ENCODE data around the gene ZNF610. TPM values are rescaled to one million over a fixed set of nuclear protein-coding genes. Genes with fewer than 3 reads are reported as not detected.
"Not testable (repeated sequence)": the region's sequence is repeated elsewhere in the genome, so short reads cannot be mapped to it uniquely, and the experiment has no call there.

Gene ZNF610
- 1 to 10 TPM; 1.2 to 1.4 TPM for total RNA-seq

DNA sequence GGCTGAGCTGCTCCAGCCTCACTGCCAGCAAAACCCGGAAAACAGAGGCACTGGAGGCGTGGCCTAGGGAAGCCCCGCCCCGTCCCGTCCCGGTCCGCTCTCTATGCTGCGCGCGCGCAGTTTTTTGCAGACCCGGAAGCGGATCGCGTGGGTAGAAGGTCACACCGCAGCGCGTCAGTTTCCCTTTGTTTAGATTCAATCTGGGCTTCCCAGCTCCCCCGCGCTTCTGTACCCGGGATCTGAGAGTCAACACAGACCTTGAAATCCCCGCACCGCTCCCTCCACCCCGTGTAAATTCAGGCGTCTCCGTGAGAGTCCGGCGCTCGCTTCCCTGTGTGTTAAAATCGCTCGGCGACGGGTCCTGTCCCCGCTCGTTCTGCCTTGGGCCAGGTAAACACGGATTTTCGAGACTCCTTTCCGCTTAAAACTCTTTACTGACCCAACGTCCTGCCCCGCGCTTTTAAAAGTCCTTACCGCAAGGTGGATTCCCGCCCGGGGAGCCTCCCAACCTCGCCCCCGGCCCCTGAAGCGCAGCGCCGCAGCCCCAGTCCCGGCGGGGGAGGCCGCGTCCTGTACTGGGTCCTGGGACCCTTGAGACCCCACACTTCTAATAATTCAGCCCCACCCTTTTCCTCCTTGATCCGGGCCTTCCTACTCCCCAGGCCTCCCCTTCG lies at the start of gene ZNF610:
Gene ZNF610 (plus strand): TSS at position 127 of the 674 bp plus-strand sequence. CDS start 12,930 bp downstream, outside the sequence.
- ChIA-PET POLR2A (interaction anchor here (0.8 to 1.5 kb wide), 4 partner anchors 9 to 63 kb away, joined by 3 to 7 read pairs (median 3); partner anchors contain the start of gene ZNF880), CTCF (no interaction called here)

DNA sequence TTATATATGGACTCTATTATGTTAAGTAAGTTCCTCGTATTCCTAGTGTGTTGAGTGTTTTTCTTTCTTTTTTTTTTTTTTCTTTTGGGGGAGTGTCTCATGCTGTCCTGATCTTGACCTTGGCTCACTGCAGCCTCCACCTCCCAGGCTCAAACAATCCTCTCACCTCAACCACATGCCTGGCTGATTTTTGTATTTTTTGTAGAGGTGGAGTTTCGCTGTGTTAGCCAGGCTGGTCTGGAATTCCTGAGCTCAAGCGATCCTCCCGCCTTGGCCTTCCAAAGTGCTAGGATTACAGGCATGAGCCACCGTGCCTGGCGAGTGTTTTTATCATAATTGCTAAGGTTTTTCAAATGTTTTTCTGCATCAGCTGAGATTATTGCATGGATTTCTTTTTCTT lies 49.8 kb upstream of the ZNF610 start:
- ChIA-PET CTCF (interaction anchor here (0.7 kb wide), 1 partner anchor 136 kb away, joined by 3 read pairs; no protein-coding TSS in a partner anchor), POLR2A (no interaction called here)
- H3K36me3 Mint-ChIP-seq (ENCODE audit: low read depth): peaks cover 95% of the 10 kb centered on the region
- no peak for DNase-seq
- H3K27me3 Mint-ChIP-seq: no peaks in the 10 kb centered on the region
- no peaks in the 10 kb centered on the region for H3K4me1 Mint-ChIP-seq
- H3K27ac Mint-ChIP-seq: no peak overlapping the region
- H3K9me3 Mint-ChIP-seq: peaks cover 53% of the 10 kb centered on the region
- H3K4me3 Mint-ChIP-seq: no peak overlapping the region

More for the DNA sequence above, at the start of gene ZNF610:
- Mint-ChIP-seq H3K36me3 (ENCODE audit: low read depth) (peaks cover 43% of the 10 kb centered on the region), H3K4me3 (peak within 1 kb of the TSS; percentile 94), H3K27me3 (no peaks in the 10 kb centered on the region), H3K4me1 (peaks cover 15% of the 10 kb centered on the region), H3K27ac (peak within 1 kb of the TSS; percentile 87), H3K9me3 (peaks cover 60% of the 10 kb centered on the region)
- DNase-seq: peak; percentile 90

- Mint-ChIP-seq H3K27ac (no peak overlapping the region), H3K36me3 (ENCODE audit: low read depth) (peaks cover 73% of the 10 kb centered on the region), H3K27me3 (no peaks in the 10 kb centered on the region), H3K9me3 (peaks cover 49% of the 10 kb centered on the region), H3K4me1 (peaks cover 4% of the 10 kb centered on the region), H3K4me3 (no peak overlapping the region)
- CTCF ChIA-PET: no interaction called here
- DNase-seq: no peak
- POLR2A ChIA-PET: no interaction called here
Observed at GRCh38 chr19:52291781-52292180, 44.3 kb upstream of the ZNF610 start.

- POLR2A ChIA-PET, H3K27ac Mint-ChIP-seq, CTCF ChIA-PET: not testable (repeated sequence)
Observed at GRCh38 chr19:52292946-52293345, 43.1 kb upstream of the ZNF610 start.

DNA sequence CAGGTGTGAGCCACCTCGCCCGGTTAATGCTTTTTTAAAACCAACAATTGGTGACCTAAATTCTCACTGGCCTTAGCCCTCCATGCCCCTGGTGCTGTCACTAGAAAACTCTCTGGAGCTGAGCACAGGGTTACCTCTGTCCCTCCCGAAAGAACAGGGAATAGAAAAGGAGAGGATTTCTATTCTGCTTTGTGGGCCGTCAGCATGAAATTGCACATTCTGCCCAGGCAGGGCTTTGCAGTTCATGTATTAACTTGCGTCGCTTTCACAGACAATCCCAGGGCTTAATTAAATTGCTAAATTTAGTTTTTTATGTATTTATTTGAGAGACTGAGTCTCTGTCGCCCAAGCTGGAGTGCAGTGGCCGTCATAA lies 39.7 kb upstream of the ZNF610 start:
- ChIA-PET POLR2A (interaction anchor here (0.8 kb wide), 1 partner anchor 27 kb away, joined by 4 read pairs; the partner anchor contains the start of gene ZNF766), CTCF (no interaction called here)
- Mint-ChIP-seq H3K4me3 (peak overlapping the region; percentile 91), H3K4me1 (peaks cover 18% of the 10 kb centered on the region), H3K27ac (peak overlapping the region; percentile 67), H3K9me3 (peaks cover 53% of the 10 kb centered on the region), H3K36me3 (ENCODE audit: low read depth) (peaks cover 73% of the 10 kb centered on the region), H3K27me3 (no peaks in the 10 kb centered on the region)
- no peak for DNase-seq

More at GRCh38 chr19:52292946-52293345, 43.1 kb upstream of the ZNF610 start:
- not testable (repeated sequence) for H3K27me3 Mint-ChIP-seq, H3K4me3 Mint-ChIP-seq, DNase-seq
- Mint-ChIP-seq H3K9me3 (peaks cover 46% of the 10 kb centered on the region), H3K4me1 (peaks cover 12% of the 10 kb centered on the region), H3K36me3 (ENCODE audit: low read depth) (peaks cover 71% of the 10 kb centered on the region)

GRCh38 chr19:52296773-52297600 lies 39.1 kb upstream of the ZNF610 start, which contains the start of gene ZNF480:
ZNF480 (plus strand) TSS chr19:52297169; CDS start chr19:52300413, 3,244 bp downstream.
- H3K27me3 Mint-ChIP-seq: no peaks in the 10 kb centered on the region
- H3K27ac Mint-ChIP-seq: peak within 1 kb of the TSS; percentile 92
- peaks cover 18% of the 10 kb centered on the region for H3K4me1 Mint-ChIP-seq
- ChIA-PET POLR2A (interaction anchor here (0.8 kb wide), 1 partner anchor 28 kb away, joined by 4 read pairs; the partner anchor contains the start of gene ZNF766), CTCF (no interaction called here)
- DNase-seq: peak; percentile 83
- peaks cover 73% of the 10 kb centered on the region for H3K36me3 Mint-ChIP-seq (ENCODE audit: low read depth)
- H3K9me3 Mint-ChIP-seq: peaks cover 57% of the 10 kb centered on the region
- H3K4me3 Mint-ChIP-seq: peak within 1 kb of the TSS; percentile 91

DNA sequence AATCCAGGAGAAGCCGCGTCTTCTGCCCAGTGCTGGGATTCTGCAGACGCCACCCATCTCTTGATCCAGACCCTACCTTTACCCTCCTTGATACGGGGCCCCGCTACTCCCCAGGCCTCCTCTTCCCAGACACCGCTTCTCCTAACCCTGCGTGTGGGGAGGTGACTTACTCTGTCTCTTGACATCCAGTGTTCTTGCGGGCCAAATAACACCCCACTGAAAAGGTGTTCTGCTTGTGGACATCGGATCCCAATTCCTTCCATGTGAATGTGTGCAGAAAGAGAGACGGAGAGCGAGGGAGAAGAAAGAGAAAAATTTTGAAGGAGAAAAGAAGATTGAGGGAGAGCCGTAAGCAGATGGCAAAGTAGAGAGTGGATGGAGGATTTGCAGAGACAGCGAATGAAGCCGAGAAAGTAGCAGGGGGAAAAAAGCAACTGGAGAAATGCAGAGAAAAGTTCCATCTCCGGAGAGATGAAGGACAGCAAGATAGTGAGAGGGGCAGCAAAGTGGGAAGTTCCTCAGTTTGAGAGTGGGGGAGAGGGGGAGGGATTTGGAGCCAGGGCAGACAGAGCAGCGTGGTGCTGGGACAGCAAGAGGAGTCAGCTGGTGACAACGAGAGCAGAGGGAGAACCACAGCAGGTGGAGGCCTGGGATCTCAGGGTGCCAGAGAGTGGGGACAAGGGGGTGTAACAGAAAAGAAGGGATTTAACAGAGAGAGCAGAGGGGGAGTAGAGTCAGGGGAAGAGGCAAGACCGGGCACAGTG lies 38.3 kb upstream of the ZNF610 start:
- peaks cover 57% of the 10 kb centered on the region for H3K9me3 Mint-ChIP-seq
- H3K27ac Mint-ChIP-seq: peak overlapping the region; percentile 92
- H3K4me3 Mint-ChIP-seq: peak overlapping the region; percentile 91
- H3K27me3 Mint-ChIP-seq: no peaks in the 10 kb centered on the region
- CTCF ChIA-PET: no interaction called here
- no peak for DNase-seq
- H3K4me1 Mint-ChIP-seq: peaks cover 18% of the 10 kb centered on the region
- POLR2A ChIA-PET: no interaction called here
- peaks cover 73% of the 10 kb centered on the region for H3K36me3 Mint-ChIP-seq (ENCODE audit: low read depth)

GRCh38 chr19:52307275-52307674 lies 28.8 kb upstream of the ZNF610 start:
- H3K4me1 Mint-ChIP-seq: no peaks in the 10 kb centered on the region
- no peaks in the 10 kb centered on the region for H3K27me3 Mint-ChIP-seq
- DNase-seq: no peak
- peaks cover 67% of the 10 kb centered on the region for H3K9me3 Mint-ChIP-seq
- ChIA-PET CTCF (no interaction called here), POLR2A (no interaction called here)
- no peak overlapping the region for H3K27ac Mint-ChIP-seq
- H3K36me3 Mint-ChIP-seq (ENCODE audit: low read depth): peaks cover 88% of the 10 kb centered on the region
- no peak overlapping the region for H3K4me3 Mint-ChIP-seq

GRCh38 chr19:52322429-52322828 lies 13.6 kb upstream of the ZNF610 start:
- CTCF ChIA-PET: no interaction called here
- Mint-ChIP-seq H3K4me1 (no peaks in the 10 kb centered on the region), H3K4me3 (no peak overlapping the region), H3K27me3 (no peaks in the 10 kb centered on the region), H3K27ac (no peak overlapping the region), H3K36me3 (ENCODE audit: low read depth) (peaks cover 83% of the 10 kb centered on the region), H3K9me3 (peaks cover 79% of the 10 kb centered on the region)
- no peak for DNase-seq
- POLR2A ChIA-PET: no interaction called here

DNA sequence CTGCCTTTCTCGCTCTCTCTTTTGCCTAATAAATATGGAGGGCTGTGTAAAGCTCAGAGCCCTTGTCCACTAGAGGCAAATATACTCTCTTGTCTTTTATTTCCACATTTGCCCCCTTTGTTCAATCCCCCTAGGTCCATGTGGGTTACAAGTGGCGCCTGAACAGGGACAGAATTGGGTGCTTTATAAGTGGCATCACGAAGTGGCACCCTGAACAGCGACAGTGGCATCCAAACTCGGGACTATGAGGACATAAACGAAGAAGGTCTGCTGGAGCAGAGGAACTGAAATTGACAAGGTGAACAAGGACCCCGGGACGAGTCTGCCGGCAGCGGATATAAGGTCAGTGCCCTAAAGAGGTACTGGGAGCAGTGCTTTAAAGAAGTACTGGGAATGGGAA lies 4.3 kb upstream of the ZNF610 start:
- H3K9me3 Mint-ChIP-seq: peaks cover 61% of the 10 kb centered on the region
- CTCF ChIA-PET: no interaction called here
- peaks cover 28% of the 10 kb centered on the region for H3K36me3 Mint-ChIP-seq (ENCODE audit: low read depth)
- H3K27me3 Mint-ChIP-seq: no peaks in the 10 kb centered on the region
- H3K4me3 Mint-ChIP-seq: no peak overlapping the region
- POLR2A ChIA-PET: no interaction called here
- DNase-seq: no peak
- no peak overlapping the region for H3K27ac Mint-ChIP-seq
- peaks cover 7% of the 10 kb centered on the region for H3K4me1 Mint-ChIP-seq

DNA sequence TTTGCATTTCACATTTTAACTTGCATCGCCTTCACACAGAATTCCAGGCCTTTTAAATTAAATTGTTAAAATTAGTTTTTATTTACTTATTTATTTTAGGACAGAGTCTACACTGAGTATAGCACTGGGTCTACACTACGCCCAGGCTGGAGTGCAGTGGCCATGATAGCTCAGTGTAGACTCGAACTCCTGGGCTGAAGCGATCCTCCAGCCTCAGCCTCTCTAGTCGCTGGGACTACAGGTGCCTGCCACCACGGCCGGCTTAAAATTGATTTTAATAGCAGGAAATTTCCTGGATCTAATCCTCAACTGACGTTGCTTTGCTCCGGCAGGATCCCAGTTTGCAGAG lies 301 bp upstream of the ZNF610 start:
- peak overlapping the region; percentile 87 for H3K27ac Mint-ChIP-seq
- CTCF ChIA-PET: no interaction called here
- peak overlapping the region; percentile 94 for H3K4me3 Mint-ChIP-seq
- peaks cover 43% of the 10 kb centered on the region for H3K36me3 Mint-ChIP-seq (ENCODE audit: low read depth)
- POLR2A ChIA-PET: interaction anchor here (1.0 to 1.5 kb wide), 3 partner anchors 10 to 34 kb away, joined by 3 to 7 read pairs (median 3); partner anchors contain the start of gene ZNF880
- no peaks in the 10 kb centered on the region for H3K27me3 Mint-ChIP-seq
- peaks cover 62% of the 10 kb centered on the region for H3K9me3 Mint-ChIP-seq
- H3K4me1 Mint-ChIP-seq: peaks cover 15% of the 10 kb centered on the region
- DNase-seq: no peak

DNA sequence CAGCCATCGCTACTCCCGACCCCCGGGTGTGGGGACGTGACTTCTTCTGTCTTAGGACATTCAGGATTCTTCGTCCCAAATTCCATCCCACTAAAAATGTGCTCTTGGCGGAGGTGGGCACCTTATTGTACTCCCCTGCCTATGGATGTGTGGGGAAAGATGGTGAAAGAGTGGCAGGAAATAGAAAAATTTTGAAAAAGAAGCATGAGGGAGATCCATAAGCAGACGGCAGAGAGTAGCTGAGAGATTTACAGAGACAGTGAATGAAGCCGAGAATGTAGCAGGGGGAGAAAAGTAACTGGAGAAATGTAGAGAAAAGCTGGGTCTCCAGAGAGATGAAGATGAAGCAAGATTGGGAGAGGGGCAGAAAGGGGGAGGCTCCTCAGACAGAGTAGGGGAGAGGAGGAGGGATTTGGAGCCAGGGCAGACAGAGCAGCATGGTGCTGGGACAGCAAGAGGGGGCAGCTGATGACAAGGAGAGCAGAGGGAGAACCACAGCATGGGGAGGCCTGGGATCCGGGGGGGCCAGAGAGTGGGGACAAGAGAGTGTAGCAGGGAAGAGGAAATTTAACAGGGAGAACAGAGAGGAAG lies 843 bp downstream of the ZNF610 start:
- peaks cover 54% of the 10 kb centered on the region for H3K9me3 Mint-ChIP-seq
- no peak for DNase-seq
- ChIA-PET CTCF (no interaction called here), POLR2A (interaction anchor here (0.5 to 1.5 kb wide), 5 partner anchors 9 to 301 kb away, joined by 3 to 7 read pairs (median 3); partner anchors contain the start of genes ZNF83 and ZNF880)
- H3K4me3 Mint-ChIP-seq: peak overlapping the region; percentile 94
- peaks cover 15% of the 10 kb centered on the region for H3K4me1 Mint-ChIP-seq
- H3K36me3 Mint-ChIP-seq (ENCODE audit: low read depth): peaks cover 40% of the 10 kb centered on the region
- H3K27me3 Mint-ChIP-seq: no peaks in the 10 kb centered on the region
- peak overlapping the region; percentile 87 for H3K27ac Mint-ChIP-seq

All from activated CD4-positive, alpha-beta memory T cell treated with anti-CD3 and anti-CD28 coated beads, Interleukin-2, amount 10 ng/mL, durations not matched to agents 7 days and 5 days (primary cell).